Activated CD4-positive, alpha-beta T cell treated with anti-CD3 and anti-CD28 coated beads, Interleukin-2, amount 10 ng/mL, durations not matched to agents 7 days and 5 days (primary cell): Measurements from ENCODE around the gene RAB3B. TPM values are rescaled to one million over a fixed set of nuclear protein-coding genes. Genes with fewer than 3 reads are reported as not detected.

Experiments used
- CTCF ChIA-PET: fragments of 350-600 bp; sonication (Branson Sonifier 250); formaldehyde crosslinking; loops from one replicate; lab custom pipeline; 2021; ENCODE audit warnings: antibody characterized with exemption; lab: Charles Lee
- POLR2A ChIA-PET: fragments of 350-600 bp; sonication (Branson Sonifier 250); formaldehyde crosslinking; loops from one replicate; lab custom pipeline; 2021; ENCODE audit warnings: antibody characterized with exemption; lab: Charles Lee
- DNase-seq: peaks from one replicate; pipeline ENCODE4 v3.0.0-alpha.2; 2020
- H3K27ac Mint-ChIP-seq: one replicate; pipeline ENCODE4 v1.8.0; 2021; ENCODE audit warnings: mild to moderate bottlenecking, moderate library complexity, mixed read lengths
- H3K27me3 Mint-ChIP-seq: one replicate; pipeline ENCODE4 v1.8.0; 2021; ENCODE audit warnings: mixed read lengths
- H3K36me3 Mint-ChIP-seq: one replicate; pipeline ENCODE4 v1.8.0; 2021; ENCODE audit warnings: low read depth, mixed read lengths
- H3K4me1 Mint-ChIP-seq: one replicate; pipeline ENCODE4 v1.8.0; 2021; ENCODE audit warnings: mixed read lengths
- H3K4me3 Mint-ChIP-seq: one replicate; pipeline ENCODE4 v1.8.0; 2021; ENCODE audit warnings: mild to moderate bottlenecking, moderate library complexity, mixed read lengths
- H3K9me3 Mint-ChIP-seq: one replicate; pipeline ENCODE4 v1.8.0; 2021; ENCODE audit warnings: mixed read lengths
- total RNA-seq, 2 experiments: library from RNA; stranded (reverse); gene quantifications; one replicate each; pipeline ENCODE4 v1.2.3, GENCODE V29; 2021

Gene RAB3B
- total RNA-seq, 2 experiments from 2014 or later = 0.02 TPM

DNA sequence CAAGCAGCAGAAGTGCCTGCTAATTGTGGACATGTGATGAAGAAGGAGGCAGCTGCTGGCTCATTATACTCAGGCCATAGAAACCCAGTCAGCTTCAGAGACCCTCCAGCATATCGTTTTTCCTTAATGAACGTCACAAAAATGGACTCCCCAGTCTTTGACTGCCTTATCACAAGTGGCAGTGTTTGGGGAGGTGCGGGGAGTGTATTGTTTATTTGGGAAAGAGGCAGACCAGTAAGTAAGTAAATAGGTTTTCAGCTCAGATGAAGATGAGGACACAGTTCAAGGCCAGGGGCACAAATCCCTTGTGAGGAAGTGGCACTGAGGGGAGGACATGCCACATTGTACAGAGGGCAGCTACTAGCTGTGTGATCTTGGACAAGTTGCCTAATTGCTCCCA is 68.5 kb downstream of the RAB3B start:
- Mint-ChIP-seq H3K9me3 (no peaks in the 10 kb centered on the region), H3K36me3 (no peaks in the 10 kb centered on the region), H3K27me3 (peaks cover 14% of the 10 kb centered on the region), H3K27ac (no peak overlapping the region), H3K4me1 (no peaks in the 10 kb centered on the region), H3K4me3 (no peak overlapping the region)
- DNase-seq = no peak
- CTCF ChIA-PET = no interaction called here
- POLR2A ChIA-PET = no interaction called here

DNA sequence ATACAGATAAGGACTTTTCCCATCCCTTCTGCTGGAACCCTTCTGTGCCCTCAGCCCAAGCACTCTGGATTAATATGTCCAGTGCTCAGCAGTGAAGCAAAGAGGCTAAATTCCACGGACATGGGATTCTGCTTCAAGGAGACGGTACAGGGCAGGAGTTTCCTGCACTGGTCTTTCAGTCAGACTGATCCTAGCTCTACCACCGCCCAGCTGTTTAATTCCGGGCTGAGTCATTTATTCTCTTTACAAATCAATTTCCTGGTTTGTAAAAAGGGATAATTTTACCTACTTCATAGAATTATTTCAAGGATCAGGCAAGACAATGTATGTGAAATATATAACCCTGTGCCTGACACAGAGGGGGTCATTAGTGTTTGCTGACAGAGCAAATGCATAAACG is 70.4 kb downstream of the RAB3B start:
- Mint-ChIP-seq H3K4me3 (no peak overlapping the region), H3K9me3 (no peaks in the 10 kb centered on the region), H3K27me3 (peaks cover 20% of the 10 kb centered on the region), H3K36me3 (no peaks in the 10 kb centered on the region), H3K4me1 (no peaks in the 10 kb centered on the region), H3K27ac (no peak overlapping the region)
- CTCF ChIA-PET = no interaction called here
- no peak for DNase-seq
- POLR2A ChIA-PET = no interaction called here

DNA sequence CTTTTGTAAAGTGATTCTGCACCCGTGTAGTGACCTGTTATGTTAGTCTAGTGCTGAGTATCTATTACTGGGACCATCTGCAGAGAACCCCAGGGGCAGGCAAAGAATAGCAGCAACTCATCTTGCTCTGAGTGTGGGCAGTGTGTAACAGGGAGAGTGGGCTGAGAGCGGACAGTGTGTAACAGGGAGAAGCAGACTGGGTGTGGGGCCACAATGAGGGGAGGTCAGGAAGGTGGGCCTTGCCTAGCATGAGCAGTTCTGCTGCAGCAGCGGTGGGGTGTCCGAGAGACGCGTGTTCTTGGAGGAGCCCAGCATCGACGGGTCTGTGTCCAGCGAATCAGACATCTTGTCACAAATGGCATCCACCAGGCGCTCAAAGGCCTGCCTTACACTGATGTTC is 70.8 kb downstream of the RAB3B start:
- H3K27me3 Mint-ChIP-seq = peaks cover 20% of the 10 kb centered on the region

DNA sequence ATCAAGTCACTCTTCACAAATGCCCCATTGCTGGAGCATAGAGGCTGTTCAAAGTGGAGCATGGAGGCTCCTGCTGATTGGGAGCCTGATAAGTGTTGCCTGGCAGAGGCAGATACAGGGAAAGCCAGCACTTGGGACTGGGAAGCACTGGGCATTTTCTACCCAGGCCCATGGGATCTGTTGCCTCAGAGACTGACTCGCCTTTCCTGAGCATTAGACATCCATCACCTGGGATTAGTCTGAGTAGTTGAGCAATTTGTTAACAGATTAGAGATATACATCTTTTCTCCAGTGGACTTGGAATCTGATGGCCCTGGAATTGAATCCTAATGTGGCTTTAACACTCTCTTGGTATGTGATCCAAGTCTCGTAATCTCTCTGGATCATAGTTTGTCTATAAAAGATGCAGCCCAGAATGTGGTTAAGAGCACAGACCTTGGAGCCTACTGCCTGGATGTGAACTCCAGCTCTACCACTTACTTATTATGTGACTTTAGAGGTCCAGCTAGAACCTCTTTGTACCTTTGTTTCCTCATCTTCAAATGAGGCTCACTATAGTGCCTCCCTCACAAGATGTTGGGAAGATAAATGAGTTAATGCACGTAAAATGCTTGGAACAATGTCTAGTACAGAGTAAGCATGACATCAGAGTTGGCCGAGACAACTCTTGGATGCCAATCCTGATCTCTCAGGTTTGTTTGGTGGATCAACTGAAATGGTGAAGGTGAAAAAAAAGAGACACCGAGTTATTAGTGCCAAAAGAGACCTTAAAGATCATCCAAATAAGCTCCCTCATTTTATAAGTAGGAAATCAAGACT is 73.7 kb downstream of the RAB3B start:
- ChIA-PET CTCF (interaction anchor here (0.8 kb wide), 1 partner anchor 10 kb away, joined by 4 read pairs; no protein-coding TSS in a partner anchor), POLR2A (no interaction called here)
- Mint-ChIP-seq H3K4me1 (no peaks in the 10 kb centered on the region), H3K27ac (no peak overlapping the region), H3K36me3 (no peaks in the 10 kb centered on the region), H3K4me3 (no peak overlapping the region), H3K9me3 (no peaks in the 10 kb centered on the region), H3K27me3 (peaks cover 28% of the 10 kb centered on the region)
- DNase-seq = no peak

More for the DNA sequence above, 70.8 kb downstream of the RAB3B start:
- DNase-seq = no peak
- H3K9me3 Mint-ChIP-seq = no peaks in the 10 kb centered on the region
- ChIA-PET CTCF (no interaction called here), POLR2A (no interaction called here)
- no peak overlapping the region for H3K4me3 Mint-ChIP-seq
- H3K27ac Mint-ChIP-seq = no peak overlapping the region
- no peaks in the 10 kb centered on the region for H3K36me3 Mint-ChIP-seq
- no peaks in the 10 kb centered on the region for H3K4me1 Mint-ChIP-seq

DNA sequence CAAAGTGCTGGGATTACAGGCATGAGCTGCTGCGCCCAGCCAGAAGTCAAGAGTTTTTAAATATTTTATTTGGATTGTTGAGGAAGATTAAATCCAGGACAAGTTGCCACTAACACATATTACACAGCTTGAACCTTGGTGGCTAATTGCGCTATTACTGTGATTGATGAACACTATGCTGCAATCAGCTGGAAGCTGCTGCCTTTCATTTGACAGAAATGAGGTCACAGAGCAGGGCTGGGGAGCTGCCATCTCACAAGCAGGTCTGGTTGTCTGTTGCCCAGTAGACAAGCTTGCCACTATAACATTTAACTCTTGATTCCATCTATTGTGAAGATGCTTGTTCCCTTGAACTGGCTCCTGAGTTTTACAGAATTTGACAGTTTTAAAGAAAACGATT is 74.5 kb downstream of the RAB3B start:
- Mint-ChIP-seq H3K4me3 (no peak overlapping the region), H3K36me3 (no peaks in the 10 kb centered on the region), H3K27ac (no peak overlapping the region), H3K27me3 (peaks cover 27% of the 10 kb centered on the region), H3K9me3 (no peaks in the 10 kb centered on the region), H3K4me1 (no peaks in the 10 kb centered on the region)
- ChIA-PET POLR2A (no interaction called here), CTCF (interaction anchor here (1.1 kb wide), 1 partner anchor 71 kb away, joined by 3 read pairs; no protein-coding TSS in a partner anchor)
- DNase-seq = no peak

DNA sequence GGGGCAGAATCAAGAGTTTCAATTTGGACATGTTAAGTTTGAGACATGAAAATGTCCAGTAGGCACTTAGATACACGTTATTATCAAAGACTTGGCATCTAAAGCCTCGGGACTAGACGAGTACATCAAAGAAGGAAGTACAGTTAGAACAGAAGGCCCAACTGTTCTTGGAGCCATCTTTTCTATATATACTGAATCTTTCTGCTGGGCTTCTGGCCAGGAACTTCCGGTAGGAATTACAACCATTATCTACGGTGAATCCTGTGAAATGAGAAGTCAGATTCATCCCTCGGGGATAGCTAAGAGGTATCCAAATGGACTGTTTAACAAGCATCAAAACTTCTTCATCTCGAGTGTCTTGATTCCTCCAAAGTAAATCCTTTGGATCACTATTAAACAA is 77.6 kb downstream of the RAB3B start:
- no peaks in the 10 kb centered on the region for H3K9me3 Mint-ChIP-seq
- no peak for DNase-seq
- H3K27ac Mint-ChIP-seq = no peak overlapping the region
- CTCF ChIA-PET = interaction anchor here (0.6 to 1.3 kb wide), 2 partner anchors 17 to 929 kb away, joined by 3 to 4 read pairs; partner anchors contain the start of gene ZYG11A
- H3K4me3 Mint-ChIP-seq = no peak overlapping the region
- POLR2A ChIA-PET = no interaction called here
- peaks cover 35% of the 10 kb centered on the region for H3K27me3 Mint-ChIP-seq
- no peaks in the 10 kb centered on the region for H3K4me1 Mint-ChIP-seq
- H3K36me3 Mint-ChIP-seq = no peaks in the 10 kb centered on the region

DNA sequence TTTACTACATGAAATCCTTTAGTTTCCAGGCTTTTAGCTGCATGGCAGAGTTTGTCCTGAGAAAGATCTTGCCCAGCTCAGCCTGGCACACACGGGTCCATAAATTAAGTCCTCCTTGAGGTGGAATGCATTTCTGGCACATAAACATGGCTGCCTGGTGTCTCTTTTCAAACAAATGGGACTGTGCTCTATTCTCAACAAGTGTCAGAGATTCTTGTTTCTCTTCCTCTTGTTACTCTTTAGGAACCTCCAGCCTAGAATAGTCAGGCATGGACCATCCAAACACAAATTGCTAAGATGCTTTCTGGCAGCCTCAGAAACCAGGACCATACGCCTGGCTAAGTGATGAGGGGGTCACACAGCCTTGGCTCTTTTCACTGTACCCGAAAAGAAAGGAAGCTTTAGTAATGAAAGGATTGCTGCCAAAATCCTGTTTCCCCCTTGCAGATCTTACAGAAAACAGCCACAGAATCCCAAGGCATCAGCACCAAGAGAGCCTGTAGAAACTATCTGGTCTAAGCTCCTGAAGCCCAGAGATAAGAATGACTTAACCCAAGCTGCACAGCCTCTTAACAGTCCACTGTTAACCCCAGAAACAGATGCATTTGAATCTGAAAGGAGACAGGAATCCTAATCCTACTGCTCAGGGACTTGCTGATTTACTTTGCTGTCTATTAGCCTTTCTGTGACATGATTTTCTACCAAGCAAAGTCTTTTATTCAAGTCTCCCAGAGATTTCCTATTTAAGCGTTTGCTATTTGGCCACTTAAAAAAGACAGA is 80.1 kb downstream of the RAB3B start:
- DNase-seq = no peak
- no peaks in the 10 kb centered on the region for H3K9me3 Mint-ChIP-seq
- ChIA-PET CTCF (interaction anchor here (1.1 kb wide), 1 partner anchor 174 kb away, joined by 3 read pairs; no protein-coding TSS in a partner anchor), POLR2A (no interaction called here)
- peaks cover 6% of the 10 kb centered on the region for H3K4me1 Mint-ChIP-seq
- H3K36me3 Mint-ChIP-seq = no peaks in the 10 kb centered on the region
- H3K4me3 Mint-ChIP-seq = no peak overlapping the region
- H3K27ac Mint-ChIP-seq = no peak overlapping the region
- peaks cover 34% of the 10 kb centered on the region for H3K27me3 Mint-ChIP-seq

DNA sequence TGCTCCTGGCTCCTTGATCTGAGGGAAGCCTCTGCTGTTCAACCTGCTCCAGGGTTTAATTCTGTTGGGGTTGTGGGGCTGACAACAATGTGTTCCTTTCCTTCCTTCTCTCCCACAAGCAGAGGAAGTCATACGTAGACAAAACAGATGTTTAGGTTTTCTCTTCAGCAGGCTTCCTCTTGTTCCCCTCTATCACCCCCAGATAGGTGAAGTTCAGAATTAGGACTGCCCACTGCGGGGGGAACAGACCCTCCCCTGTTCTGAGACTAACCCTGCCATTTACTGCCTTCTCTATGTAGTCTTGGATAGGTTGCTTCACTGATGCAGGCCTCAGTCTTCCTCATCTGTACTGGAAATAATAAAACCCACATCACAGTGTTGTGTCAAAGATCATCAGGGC is 82.0 kb downstream of the RAB3B start:
- DNase-seq = no peak
- CTCF ChIA-PET = no interaction called here
- Mint-ChIP-seq H3K27ac (no peak overlapping the region), H3K36me3 (no peaks in the 10 kb centered on the region), H3K4me1 (peaks cover 6% of the 10 kb centered on the region), H3K9me3 (no peaks in the 10 kb centered on the region), H3K4me3 (no peak overlapping the region), H3K27me3 (peaks cover 31% of the 10 kb centered on the region)
- POLR2A ChIA-PET = no interaction called here

DNA sequence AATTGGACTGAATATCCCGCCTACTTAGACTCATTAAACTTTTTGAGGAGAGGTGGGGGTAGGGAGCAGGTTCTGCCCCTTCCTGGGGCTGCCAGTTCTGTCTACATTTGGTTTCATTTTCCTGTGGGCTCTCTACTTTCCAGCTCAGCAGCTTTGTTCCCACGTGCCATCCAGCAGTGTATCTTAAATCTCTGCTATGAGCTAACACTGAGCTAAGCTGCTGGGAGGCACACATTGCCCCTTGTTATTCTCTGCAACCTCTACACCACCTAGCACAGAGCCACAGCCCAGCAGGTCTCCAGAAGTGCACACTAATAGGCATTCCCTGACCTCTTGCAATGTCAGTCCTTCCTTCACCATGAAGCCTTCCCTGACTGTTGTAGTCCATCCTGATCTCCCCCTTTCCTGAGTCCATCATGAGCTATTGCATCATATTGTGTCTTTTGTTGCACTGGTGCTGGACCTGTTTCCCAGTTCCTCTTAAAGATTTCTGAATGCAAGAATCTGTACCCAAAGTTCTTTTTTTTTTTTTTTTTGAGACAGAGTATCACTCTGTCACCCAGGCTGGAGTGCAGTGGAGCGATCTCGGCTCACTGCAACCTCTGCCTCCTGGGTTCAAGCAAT is 83.3 kb downstream of the RAB3B start:
- H3K27ac Mint-ChIP-seq = no peak overlapping the region
- no peaks in the 10 kb centered on the region for H3K36me3 Mint-ChIP-seq
- no peak for DNase-seq
- ChIA-PET POLR2A (no interaction called here), CTCF (interaction anchor here (3.7 kb wide), 1 partner anchor 10 kb away, joined by 19 read pairs; no protein-coding TSS in a partner anchor)
- peaks cover 34% of the 10 kb centered on the region for H3K27me3 Mint-ChIP-seq
- no peak overlapping the region for H3K4me3 Mint-ChIP-seq
- H3K9me3 Mint-ChIP-seq = no peaks in the 10 kb centered on the region
- H3K4me1 Mint-ChIP-seq = peaks cover 6% of the 10 kb centered on the region

DNA sequence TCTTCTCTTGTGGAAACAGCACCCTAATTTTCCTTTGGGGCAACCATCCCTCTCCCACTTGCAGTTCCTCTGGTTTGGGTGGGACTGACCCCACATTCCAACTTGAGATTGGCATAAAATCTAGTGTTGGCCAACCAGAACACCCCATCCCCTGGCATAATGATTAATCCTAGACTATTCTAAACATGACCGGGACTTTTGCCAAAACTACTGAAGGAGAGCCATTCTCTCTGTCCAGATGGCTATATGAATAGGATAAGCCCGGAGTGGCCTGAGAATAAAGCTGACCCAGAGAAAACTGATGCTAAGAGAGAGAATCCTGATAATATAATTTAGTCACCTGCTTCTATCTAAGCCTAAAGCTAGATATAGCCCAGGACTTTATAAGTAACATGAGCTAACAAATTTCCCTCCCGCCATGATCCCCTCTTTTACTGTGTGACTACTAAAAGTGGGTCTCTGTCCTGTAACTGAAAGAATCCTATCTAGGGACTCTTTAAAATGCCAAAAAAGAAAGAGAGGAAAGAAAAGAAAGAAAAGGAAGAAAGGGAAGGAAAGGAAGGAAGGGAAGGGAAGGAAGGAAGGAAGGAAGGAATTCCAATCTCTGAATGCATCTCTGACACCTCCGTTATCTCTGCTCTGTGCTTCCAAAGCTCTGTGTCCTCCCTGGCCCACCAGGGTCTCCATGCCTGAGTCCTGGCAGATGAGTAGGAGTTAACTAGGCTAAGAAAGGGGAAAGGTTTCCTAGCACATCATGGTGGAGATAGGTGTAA is 84.0 kb downstream of the RAB3B start:
- Mint-ChIP-seq H3K4me1 (peaks cover 6% of the 10 kb centered on the region), H3K4me3 (no peak overlapping the region), H3K27me3 (peaks cover 34% of the 10 kb centered on the region), H3K9me3 (no peaks in the 10 kb centered on the region), H3K27ac (no peak overlapping the region), H3K36me3 (no peaks in the 10 kb centered on the region)
- CTCF ChIA-PET = interaction anchor here (3.7 kb wide), 1 partner anchor 9 kb away, joined by 19 read pairs; no protein-coding TSS in a partner anchor
- POLR2A ChIA-PET = no interaction called here
- DNase-seq = no peak

DNA sequence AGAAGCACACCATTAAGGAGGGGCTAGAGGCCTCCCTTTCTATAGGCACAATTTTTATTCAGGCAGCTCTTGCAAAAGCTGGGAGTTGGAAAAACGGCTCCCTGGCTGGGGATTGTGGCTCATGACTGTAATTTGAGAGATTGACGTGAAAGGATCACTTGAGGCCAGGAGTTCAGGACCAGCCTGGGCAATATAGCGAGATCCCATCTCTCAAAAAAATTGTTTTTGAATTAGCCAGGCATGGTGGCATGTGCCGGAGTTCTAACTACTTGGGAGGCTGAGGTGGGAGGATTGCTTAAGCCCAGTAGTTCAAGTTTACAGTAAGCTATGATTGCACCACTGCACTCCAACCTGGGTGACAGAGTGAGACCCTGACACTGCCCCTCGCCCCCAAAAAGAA is 88.0 kb downstream of the RAB3B start:
- POLR2A ChIA-PET = no interaction called here
- H3K4me1 Mint-ChIP-seq = peaks cover 6% of the 10 kb centered on the region
- peaks cover 32% of the 10 kb centered on the region for H3K27me3 Mint-ChIP-seq

DNA sequence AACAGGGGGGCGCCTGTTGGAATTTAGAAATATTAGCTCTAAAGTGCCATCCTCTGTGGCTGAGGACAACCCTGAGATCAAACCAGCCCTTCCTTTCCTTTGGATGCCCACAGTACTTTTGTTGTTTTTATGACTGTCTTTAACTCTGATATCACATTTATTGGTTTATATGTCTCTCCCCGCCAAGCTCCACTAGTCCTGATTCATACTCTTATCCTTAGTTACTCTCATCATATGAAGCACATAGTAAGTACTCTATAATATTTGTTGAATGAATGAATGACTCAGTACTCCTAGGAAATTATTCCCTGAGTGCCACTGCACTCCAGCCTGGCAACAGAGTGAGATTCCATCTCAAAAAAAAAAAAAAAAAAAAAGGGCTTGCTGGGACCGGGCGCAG is 89.3 kb downstream of the RAB3B start:
- CTCF ChIA-PET = interaction anchor here (0.6 kb wide), 1 partner anchor 13 kb away, joined by 4 read pairs; no protein-coding TSS in a partner anchor
- Mint-ChIP-seq H3K27me3 (peaks cover 33% of the 10 kb centered on the region), H3K36me3 (no peaks in the 10 kb centered on the region), H3K4me1 (peaks cover 3% of the 10 kb centered on the region), H3K27ac (no peak overlapping the region), H3K9me3 (no peaks in the 10 kb centered on the region), H3K4me3 (no peak overlapping the region)
- POLR2A ChIA-PET = no interaction called here
- DNase-seq = no peak

More for the DNA sequence above, 88.0 kb downstream of the RAB3B start:
- no peak overlapping the region for H3K4me3 Mint-ChIP-seq
- CTCF ChIA-PET = no interaction called here
- no peak overlapping the region for H3K27ac Mint-ChIP-seq
- no peak for DNase-seq
- H3K36me3 Mint-ChIP-seq = no peaks in the 10 kb centered on the region
- H3K9me3 Mint-ChIP-seq = no peaks in the 10 kb centered on the region
